Stimulated activated CD4-positive, alpha-beta T cell treated with anti-CD3 and anti-CD28 coated beads, TNF-alpha, amount 100 ng/mL, for 48 hours (primary cell): ENCODE results near the gene HHEX.
"Not testable (repeated sequence)": the region's sequence is repeated elsewhere in the genome, so short reads cannot be mapped to it uniquely, and the experiment has no call there.

ENCODE experiments used
- DNase-seq, 3 donors: peaks; one replicate each; pipeline ENCODE4 v3.0.0-alpha.2; 2020; ENCODE audit warnings: low read depth in 3 of 3

HHEX gene

GRCh38 chr10:92689663-92690210 lies at the start of gene HHEX:
Gene HHEX, plus strand, starts transcription at chr10:92689955. Its CDS starts 32 bp downstream, at chr10:92689987.
- DNase-seq: no peak

DNA sequence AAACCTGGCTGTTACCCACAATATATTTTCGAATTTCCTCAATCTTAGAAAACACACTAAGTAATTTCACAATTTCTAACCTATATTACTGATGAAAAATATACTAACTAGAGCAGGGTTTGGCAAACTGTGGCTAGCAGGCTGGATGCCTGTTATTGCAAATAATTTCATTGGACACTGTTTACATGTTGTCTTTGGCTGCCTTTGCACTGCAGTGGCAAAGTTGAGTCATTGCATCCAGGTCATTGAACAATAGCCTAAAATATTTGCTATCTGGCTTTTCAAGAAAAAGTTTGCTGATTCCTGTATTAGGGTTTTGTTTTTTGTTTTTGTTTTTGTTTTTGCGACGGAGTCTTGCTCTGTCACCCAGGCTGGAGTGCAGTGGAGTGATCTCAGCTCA lies 49.6 kb upstream of the HHEX start:
- no peak for DNase-seq

GRCh38 chr10:92641492-92641891 lies 48.3 kb upstream of the HHEX start:
- no peak for DNase-seq

- DNase-seq: no peak
Measured at GRCh38 chr10:92644921-92645320, 44.8 kb upstream of the HHEX start.

DNA sequence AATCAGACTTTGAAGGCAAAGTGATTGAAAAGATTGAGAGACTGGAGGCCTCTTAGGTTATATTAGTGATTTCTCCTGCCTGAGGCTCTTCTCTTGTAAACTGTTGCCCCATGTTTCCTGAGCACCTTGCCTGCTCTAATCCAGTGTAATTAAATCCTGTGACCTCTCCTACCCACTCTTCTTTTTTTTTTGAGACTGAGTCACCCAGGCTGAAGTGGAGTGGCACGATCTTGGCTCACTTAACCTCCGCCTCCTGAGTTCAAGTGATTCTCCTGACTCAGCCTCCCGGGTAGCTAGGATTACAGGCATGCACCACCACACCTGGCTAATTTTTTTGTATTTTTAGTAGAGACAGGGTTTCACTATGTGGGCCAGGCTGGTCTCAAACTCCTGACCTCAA lies 38.9 kb upstream of the HHEX start:
- DNase-seq: not testable (repeated sequence)

DNA sequence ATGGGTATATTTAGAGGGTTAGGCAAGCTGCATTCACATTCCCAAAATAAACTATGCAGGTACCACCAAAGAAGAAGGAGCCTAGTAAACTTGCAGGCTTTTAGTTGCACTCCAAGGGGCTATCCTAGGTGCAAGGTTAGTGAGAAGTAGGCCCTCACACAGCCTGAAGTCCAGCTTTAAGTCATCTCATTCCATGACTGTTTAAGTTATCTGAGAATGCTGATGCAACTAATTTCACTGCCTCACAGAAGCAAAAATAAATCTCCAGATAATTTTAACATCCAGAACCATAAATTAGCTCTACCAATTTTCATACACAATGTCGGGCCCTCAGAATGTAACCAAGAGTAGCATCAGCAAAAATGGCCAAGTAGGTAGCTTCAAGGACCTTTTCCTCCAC lies 34.3 kb upstream of the HHEX start:
- no peak for DNase-seq

DNA sequence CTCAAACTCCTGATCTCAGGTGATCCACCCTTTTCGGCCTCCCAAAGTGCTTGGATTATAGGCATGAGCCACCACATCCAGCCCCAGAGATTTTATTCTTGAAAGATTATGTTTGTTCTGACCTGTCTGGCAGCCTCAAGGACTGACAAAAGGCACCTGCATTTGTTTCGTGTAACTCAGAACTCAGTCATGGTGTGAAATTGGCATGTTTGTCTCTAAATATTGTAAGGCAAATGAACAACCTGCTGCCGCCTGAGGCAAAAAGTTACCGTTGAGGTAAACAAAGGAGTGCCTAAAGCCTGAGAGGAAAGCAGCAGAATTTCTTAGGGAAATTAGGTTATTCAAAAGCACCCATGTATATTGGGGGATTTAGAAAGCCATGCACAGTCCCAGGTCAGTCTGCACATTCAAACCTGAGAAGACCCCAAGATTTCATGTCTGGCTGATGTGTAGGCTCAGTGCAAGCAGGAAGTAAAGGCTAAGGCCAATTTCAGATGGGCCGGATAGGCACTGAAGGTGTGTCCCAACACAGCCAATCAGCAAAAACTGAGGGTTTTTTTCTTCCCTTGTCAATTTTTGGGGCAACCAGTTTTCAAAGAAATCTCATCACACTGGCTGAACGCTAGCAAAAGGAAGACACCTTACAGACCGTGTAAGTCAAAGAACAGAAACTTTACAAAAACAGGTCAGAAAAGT lies 33.3 kb upstream of the HHEX start:
- no peak for DNase-seq

DNA sequence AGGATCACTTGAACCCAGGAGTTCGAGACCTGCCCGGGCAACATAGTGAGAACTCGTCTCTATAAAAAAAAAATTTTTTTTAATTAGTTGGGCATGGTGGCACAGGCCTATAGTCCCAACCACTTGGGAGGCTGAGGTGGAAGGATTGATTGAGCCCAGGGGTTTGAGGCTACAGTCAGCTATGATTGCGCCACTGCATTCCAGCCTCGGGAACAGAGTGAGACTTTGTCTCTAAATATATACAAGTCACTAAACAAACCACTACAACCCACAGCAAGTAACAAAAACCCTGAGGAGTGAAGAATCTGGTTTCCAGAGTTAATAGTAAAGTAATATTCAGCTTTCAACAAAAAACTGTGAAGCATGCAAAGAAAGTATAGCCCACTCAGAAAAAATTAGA lies 32.7 kb upstream of the HHEX start:
- DNase-seq: no peak

GRCh38 chr10:92662848-92663247 lies 26.9 kb upstream of the HHEX start:
- DNase-seq: no peak

DNA sequence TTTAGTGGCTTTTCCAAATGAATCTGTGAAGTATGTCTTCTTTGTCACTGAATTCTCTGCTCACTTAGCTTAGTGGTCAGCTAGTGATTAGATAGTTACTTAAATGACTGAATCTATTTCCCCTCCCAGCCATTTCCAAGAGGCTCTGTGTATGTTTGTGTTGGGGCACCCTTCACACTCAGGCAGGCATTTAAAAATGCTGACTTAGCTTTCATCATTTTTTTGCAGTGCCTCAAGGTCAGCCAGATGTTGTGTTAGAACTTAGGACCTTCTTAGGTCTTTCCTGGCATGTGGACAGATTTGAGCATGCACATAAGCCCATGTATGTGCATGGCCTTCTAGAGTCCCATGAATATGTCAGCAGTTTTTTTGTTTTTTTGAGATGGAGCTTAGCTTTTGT lies 25.4 kb upstream of the HHEX start:
- DNase-seq: no peak

DNA sequence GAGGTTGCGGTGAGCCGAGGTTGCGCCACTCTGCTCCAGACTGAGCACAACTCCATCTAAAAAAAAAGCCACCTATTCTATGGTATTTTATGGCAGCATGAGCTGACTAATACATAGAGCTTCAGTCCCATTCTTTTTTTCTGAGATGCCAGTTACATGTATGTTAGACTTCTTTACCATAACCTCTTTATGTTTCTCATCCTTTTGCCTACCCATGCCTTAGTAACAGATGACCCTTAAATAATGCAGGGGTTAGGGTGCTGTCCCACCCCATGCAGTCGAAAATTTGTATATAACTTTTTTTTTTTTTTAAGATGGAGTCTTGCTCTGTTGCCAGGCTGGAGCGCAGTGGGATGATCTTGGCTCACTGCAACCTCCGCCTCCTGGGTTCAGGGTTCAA lies 22.7 kb upstream of the HHEX start:
- no peak for DNase-seq

- DNase-seq: no peak
Measured at GRCh38 chr10:92677708-92678107, 12.0 kb upstream of the HHEX start.

DNA sequence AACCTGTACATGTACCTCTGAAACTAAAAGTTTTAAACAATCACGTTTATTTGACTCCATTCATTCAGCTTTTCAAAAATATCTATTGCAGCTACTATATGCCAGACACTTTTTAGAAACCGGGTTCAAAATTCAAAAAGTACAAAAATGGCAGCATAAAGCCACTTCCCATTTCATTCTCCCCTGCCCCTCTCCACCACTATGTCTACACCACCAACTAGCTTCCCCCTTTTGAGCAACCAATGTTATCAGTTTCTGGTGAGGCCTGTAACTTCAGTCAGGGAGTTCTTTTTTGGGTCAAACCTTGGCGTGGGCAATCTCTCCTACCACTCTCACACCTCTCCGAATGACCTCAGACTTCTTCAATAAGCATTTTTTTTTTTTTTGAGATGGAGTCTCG lies 11.5 kb upstream of the HHEX start:
- no peak for DNase-seq

- no peak for DNase-seq
Measured at GRCh38 chr10:92681306-92681834, 8.4 kb upstream of the HHEX start.

GRCh38 chr10:92688573-92688926 lies 1.2 kb upstream of the HHEX start:
- no peak for DNase-seq

GRCh38 chr10:92688927-92689662 lies 660 bp upstream of the HHEX start:
- no peak for DNase-seq

DNA sequence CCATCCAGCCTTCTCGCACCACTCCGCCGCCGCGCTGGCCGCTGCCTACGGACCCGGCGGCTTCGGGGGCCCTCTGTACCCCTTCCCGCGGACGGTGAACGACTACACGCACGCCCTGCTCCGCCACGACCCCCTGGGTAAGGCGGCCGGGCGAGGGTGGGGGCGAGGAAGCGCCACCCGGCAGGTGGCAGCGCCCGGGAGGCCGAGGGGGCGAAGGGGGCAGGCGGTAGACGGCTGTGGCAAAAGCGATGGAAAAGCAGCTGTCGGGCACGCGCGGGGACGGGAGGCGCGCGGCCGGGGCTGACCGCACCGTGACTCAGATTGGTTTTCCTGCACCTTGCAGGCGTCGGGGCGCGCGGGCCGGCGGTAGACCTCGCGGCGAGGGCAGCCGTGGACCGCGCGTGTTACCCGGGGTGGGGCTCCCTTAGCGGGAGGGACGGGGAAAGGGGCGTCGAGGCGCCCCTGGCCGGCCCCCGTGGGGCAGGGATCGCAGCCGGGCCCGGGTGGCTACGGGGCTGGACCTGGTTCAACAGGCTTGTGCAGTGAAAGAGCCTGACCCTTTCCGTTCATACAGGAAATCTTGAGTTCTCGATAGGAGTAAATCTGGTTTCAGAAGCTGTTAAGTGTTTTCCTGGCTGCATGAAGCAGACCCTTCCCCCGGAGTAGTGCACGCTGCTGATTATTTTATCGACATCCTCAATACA lies 608 bp downstream of the HHEX start:
- DNase-seq: peak; percentile 28 to 54 (median 39)

- no peak for DNase-seq
Measured at GRCh38 chr10:92690915-92691590, 1.3 kb downstream of the HHEX start.

DNA sequence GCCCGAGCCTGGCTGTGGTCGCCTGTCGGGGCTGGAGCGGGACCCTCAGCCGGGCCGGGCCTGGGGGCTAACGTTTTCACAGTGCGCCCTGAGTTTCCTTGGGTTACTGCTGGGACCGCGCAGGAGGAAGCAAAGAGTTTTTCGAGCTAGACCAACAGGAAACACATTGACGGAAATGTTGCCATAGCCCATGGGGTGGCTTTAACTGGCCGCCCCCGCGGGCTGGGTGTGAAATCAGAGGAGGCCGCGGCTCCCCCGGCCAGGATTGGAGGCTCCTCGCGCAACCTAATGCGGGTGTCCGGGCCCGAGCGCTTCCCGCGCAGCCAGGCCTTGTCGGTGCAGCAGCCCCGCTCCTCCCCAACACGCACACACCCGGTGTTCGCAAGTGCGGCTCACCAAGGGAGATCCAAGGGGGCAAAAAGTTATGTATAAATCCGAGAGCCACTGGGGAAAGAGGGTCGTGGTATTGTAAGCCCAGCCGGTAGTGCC lies 1.9 kb downstream of the HHEX start:
- no peak for DNase-seq

GRCh38 chr10:92692080-92692671 lies 2.4 kb downstream of the HHEX start:
- DNase-seq: no peak
